HepG2 (cell line): Measurements from ENCODE around the gene HLA-DMB. TPM values are rescaled to one million over a fixed set of nuclear protein-coding genes. Genes with fewer than 3 reads are reported as not detected.

Experiments used
- ATAC-seq: fragments of 200-7000 bp; cut with Tn5 transposase; 3 replicates; pipeline ENCODE4 v1.9.1; 2020; ENCODE audit warnings: mild to moderate bottlenecking, moderate library complexity
- BruUV-seq: library from RNA; stranded (reverse); fragments of 400-500 nt; replicated peaks from 2 replicates; lab custom pipeline; 2021; lab: Mats Ljungman, UMichigan
- CTCF ChIA-PET: fragments of 300-600 bp; formaldehyde crosslinking; extraction: SDS; loops from one replicate; lab custom pipeline; 2021; ENCODE audit warnings: low total read pairs, inconsistent platforms, low intra/inter-chr PET ratio; lab: Yijun Ruan, JAX
- POLR2A ChIA-PET: fragments of 350-600 bp; sonication (Branson Sonifier 250); formaldehyde crosslinking; loops from one replicate; lab custom pipeline; 2020; ENCODE audit warnings: antibody characterized with exemption, inconsistent platforms; lab: Yijun Ruan, JAX
- DNase-seq: peaks from one replicate; pipeline ENCODE4 v3.0.0-alpha.2; 2015; ENCODE audit warnings: low spot score
- FAIRE-seq: peaks from 3 replicates; lab custom pipeline; 2011; peaks lifted over from hg19 to GRCh38; lab: Jason Lieb, UNC
- H2AFZ ChIP-seq: one replicate; pipeline ENCODE4 v1.6.1; 2011; ENCODE audit warnings: low read length, inconsistent platforms
- H3K27ac ChIP-seq: fragments of 300-600 bp; 3 replicates; pipeline ENCODE4 v1.8.0; 2011; ENCODE audit warnings: mixed run types, mild to moderate bottlenecking, mixed read lengths, low read length, inconsistent platforms; ENCODE audit not compliant: insufficient read depth; ENCODE audit errors: extremely low read length
- H3K27me3 ChIP-seq, 2 experiments: fragments of 200-600 bp in 1 of 2; 2 replicates in 1 of 2; 3 replicates in 1 of 2; pipeline versions ENCODE4 v1.6.0 to v1.8.0; 2011; ENCODE audit warnings: low read length in 2 of 2, mild to moderate bottlenecking in 2 of 2, moderate library complexity in 2 of 2, inconsistent platforms in 1 of 2; ENCODE audit not compliant: insufficient read depth in 2 of 2, control insufficient read depth in 1 of 2
- H3K36me3 ChIP-seq, 2 experiments: fragments of 200-600 bp in 1 of 2; replicated peaks in 1 of 2; 2 replicates in 1 of 2; 3 replicates in 1 of 2; pipeline versions ENCODE4 v1.5.1 to v1.8.0; 2011; ENCODE audit warnings: low read length in 2 of 2, inconsistent platforms in 1 of 2; ENCODE audit not compliant: insufficient read depth in 2 of 2, control insufficient read depth in 1 of 2
- H3K4me1 ChIP-seq: 2 replicates; pipeline ENCODE4 v1.5.1; 2012; ENCODE audit warnings: low read length, inconsistent platforms; ENCODE audit not compliant: insufficient read depth
- H3K4me2 ChIP-seq: 2 replicates; pipeline ENCODE4 v1.6.0; 2011; ENCODE audit warnings: low read depth, low read length, inconsistent platforms
- H3K4me3 ChIP-seq, 3 experiments: fragments of 200-600 bp in 1 of 3; sonication (generic), shearing (Covaris generic) in 1 of 3; replicated peaks in 1 of 3; 2 replicates each; pipeline ENCODE4 v1.5.1; 2011 to 2016; ENCODE audit warnings: low read length in 3 of 3, inconsistent platforms in 2 of 3, low read depth in 2 of 3, mild to moderate bottlenecking in 2 of 3, control low read depth in 1 of 3, mixed read lengths in 1 of 3; ENCODE audit not compliant: insufficient read depth in 1 of 3
- H3K79me2 ChIP-seq: one replicate; pipeline ENCODE4 v1.6.1; 2011; ENCODE audit warnings: low read length, inconsistent platforms; ENCODE audit not compliant: insufficient read depth
- H3K9ac ChIP-seq: 2 replicates; pipeline ENCODE4 v1.6.0; 2011; ENCODE audit warnings: mild to moderate bottlenecking, low read depth, low read length, inconsistent platforms; ENCODE audit not compliant: insufficient read depth
- H3K9me3 ChIP-seq: 2 replicates; pipeline ENCODE4 v1.5.1; 2012; ENCODE audit warnings: mild to moderate bottlenecking, low read length
- H4K20me1 ChIP-seq: 2 replicates; pipeline ENCODE4 v1.6.0; 2011; ENCODE audit warnings: inconsistent platforms, mild to moderate bottlenecking, low read length, moderate library complexity; ENCODE audit not compliant: insufficient read depth
- ADNP ChIP-seq: sonication (generic); formaldehyde crosslinking; IDR thresholded peaks from 2 replicates; pipeline ENCODE4 v1.4.0; 2020; ENCODE audit warnings: missing genetic modification reagents
- BORCS8-MEF2B ChIP-seq: sonication (generic); formaldehyde crosslinking; IDR thresholded peaks from 2 replicates; pipeline ENCODE4 v1.8.0; 2022; ENCODE audit warnings: mild to moderate bottlenecking, missing genetic modification reagents
- CBX2 ChIP-seq, 2 experiments: fragments of 200-600 bp in 1 of 2; sonication (generic); formaldehyde crosslinking in 1 of 2; IDR thresholded peaks; 2 replicates each; pipeline versions ENCODE4 v1.7.0 to v1.8.1; 2018 to 2022; ENCODE audit warnings: low read depth in 2 of 2, low read length in 1 of 2, mild to moderate bottlenecking in 1 of 2, missing genetic modification reagents in 1 of 2
- KLF9 ChIP-seq: IDR thresholded peaks from 2 replicates; pipeline ENCODE4 v1.6.1; 2016; ENCODE audit warnings: low read depth
- NBN ChIP-seq: fragments of 450-650 bp; conservative IDR thresholded peaks from 2 replicates; pipeline ENCODE4 v1.6.1; 2017
- PBX2 ChIP-seq: IDR thresholded peaks from 2 replicates; pipeline ENCODE4 v1.6.1; 2016; ENCODE audit warnings: control low read depth
- POLR2A ChIP-seq, 2 experiments: IDR thresholded peaks; 2 replicates each; pipeline ENCODE4 v1.6.1; 2011; ENCODE audit warnings: low read depth in 2 of 2, low read length in 2 of 2, mild to moderate bottlenecking in 1 of 2, moderate library complexity in 1 of 2; ENCODE audit not compliant: insufficient read depth in 1 of 2
- POLR2G ChIP-seq: fragments of 200-400 bp; formaldehyde crosslinking; IDR thresholded peaks from 2 replicates; pipeline ENCODE4 v1.6.1; 2018; ENCODE audit warnings: mild to moderate bottlenecking, low read depth, low read length, moderate library complexity
- RNF2 ChIP-seq: fragments of 450-650 bp; conservative IDR thresholded peaks from 2 replicates; pipeline ENCODE4 v1.6.1; 2016; ENCODE audit warnings: low read depth
- TBP ChIP-seq: sonication (generic); formaldehyde crosslinking; IDR thresholded peaks from 2 replicates; pipeline ENCODE4 v1.5.0; 2020; ENCODE audit warnings: missing genetic modification reagents
- ZNF292 ChIP-seq: sonication (generic); formaldehyde crosslinking; IDR thresholded peaks from 2 replicates; pipeline ENCODE4 v1.8.1; 2022; ENCODE audit warnings: mild to moderate bottlenecking, low read depth, missing genetic modification reagents, borderline replicate concordance
- ZNF343 ChIP-seq: sonication (generic); formaldehyde crosslinking; IDR thresholded peaks from 2 replicates; pipeline ENCODE4 v1.4.0; 2020; ENCODE audit warnings: mild to moderate bottlenecking, missing genetic modification reagents
- ZNF547 ChIP-seq: sonication (generic); formaldehyde crosslinking; IDR thresholded peaks from 2 replicates; pipeline ENCODE4 v1.5.1; 2020; ENCODE audit warnings: mild to moderate bottlenecking, missing genetic modification reagents
- ZNF556 ChIP-seq: sonication (generic); formaldehyde crosslinking; IDR thresholded peaks from 2 replicates; pipeline ENCODE4 v1.4.0; 2020; ENCODE audit warnings: mild to moderate bottlenecking, missing genetic modification reagents, borderline replicate concordance
- ZNF772 ChIP-seq: sonication (generic); formaldehyde crosslinking; IDR thresholded peaks from 2 replicates; pipeline ENCODE4 v1.5.0; 2020; ENCODE audit warnings: mild to moderate bottlenecking, missing genetic modification reagents
- ZNF782 ChIP-seq: sonication (generic); formaldehyde crosslinking; IDR thresholded peaks from 2 replicates; pipeline ENCODE4 v1.4.0; 2020; ENCODE audit warnings: missing genetic modification reagents, mild to moderate bottlenecking, borderline replicate concordance
- ZNF784 ChIP-seq: sonication (generic); formaldehyde crosslinking; IDR thresholded peaks from 2 replicates; pipeline ENCODE4 v1.5.1; 2020; ENCODE audit warnings: missing genetic modification reagents, mild to moderate bottlenecking, borderline replicate concordance
- WGBS: methylation state at CpG from one replicate; pipeline ENCODE4 v1.1.6; 2017; ENCODE audit warnings: low lambda C conversion rate; 5-methylcytosine and 5-hydroxymethylcytosine counted together
- in situ Hi-C: cut with HindIII; loops from 2 replicates; pipeline ENCODE4 v1.10.0; 2017; ENCODE audit warnings: low pct_unique_long_range_greater_than_20kb; ENCODE audit not compliant: extremely low pct_ligation_motif_present
- intact Hi-C: fragments of 100-400 bp; cut with micrococcal nuclease; formaldehyde crosslinking; loops from one replicate; pipeline ENCODE4 v1.10.0; 2022; ENCODE audit not compliant: unreplicated experiment
- polyA plus RNA-seq, 8 experiments: library from polyadenylated mRNA; depleted of rRNA in 3 of 8; stranded (reverse) in 7 of 8; unstranded in 1 of 8; fragments of >200 nt; fragmentation: Illumina TruSeq in 4 of 8; extraction: Trizol in 4 of 8; gene quantifications; 2 replicates each; pipeline versions ENCODE4 v1.2.1 to v1.2.3, GENCODE V29; 2011 to 2016; ENCODE audit warnings: low read depth in 4 of 8, missing spikeins in 1 of 8, mixed read lengths in 1 of 8; ENCODE audit not compliant: insufficient read depth in 1 of 8
- total RNA-seq, 5 experiments: library from RNA; depleted of rRNA; stranded (reverse); fragments of >200 nt; fragmentation: Illumina TruSeq; extraction: Trizol; gene quantifications; 2 replicates each; pipeline ENCODE4 v1.2.3, GENCODE V29; 2016; ENCODE audit warnings: low read depth in 1 of 5

Gene HLA-DMB
- total and polyA plus RNA-seq, 2 of the 13 experiments (the other 11 are each of a cell fraction or from before 2014, with no cell fraction given), result not detected

GRCh38 chr6:32889533-32889932 is 51.3 kb downstream of the HLA-DMB start:
- H3K27me3 ChIP-seq, result peaks cover 0 to 20% of the 10 kb centered on the region in 2 experiments; a peak in 2 of 5 replicates
- H3K4me2 ChIP-seq, result no peak overlapping the region
- H3K36me3 ChIP-seq, result no peaks in the 10 kb centered on the region
- H3K9me3 ChIP-seq, result no peaks in the 10 kb centered on the region
- FAIRE-seq (no peak), ATAC-seq (no peak), DNase-seq (no peak)
- H3K79me2 ChIP-seq, result peaks cover 2% of the 10 kb centered on the region
- no peak overlapping the region for H3K9ac ChIP-seq
- no TSS peak for BruUV-seq
- peaks cover 12% of the 10 kb centered on the region for H3K4me1 ChIP-seq
- H4K20me1 ChIP-seq, result no peaks in the 10 kb centered on the region
- no peak overlapping the region for H2AFZ ChIP-seq
- WGBS, result 16% methylated on average over 1 of the region's 1 CpG
- in situ Hi-C loops (loop anchor here (5.0 kb wide), 1 partner anchor 58 kb away; no protein-coding TSS in a partner anchor), intact Hi-C loops (loop anchor here (5.0 kb wide), 1 partner anchor 78 kb away; the partner anchor contains the start of gene BRD2)
- POLR2A ChIA-PET, result no interaction called here
- CTCF ChIA-PET, result no interaction called here
- no peak overlapping the region for H3K4me3 ChIP-seq
- H3K27ac ChIP-seq, result no peak overlapping the region
- TF ChIP-seq CBX2 (IDR thresholded peaks at IDR 0.05; ENCODE audit: low read depth, low read length) (no peak), CBX2 (CRISPR knock-in tag; IDR thresholded peaks at IDR 0.05; ENCODE audit: low read depth) (no peak), TBP (CRISPR knock-in tag) (no peak), ZNF343 (CRISPR knock-in tag) (no peak), ZNF547 (CRISPR knock-in tag) (no peak), ZNF556 (CRISPR knock-in tag) (no peak), ZNF782 (CRISPR knock-in tag) (no peak)

GRCh38 chr6:32888576-32888975 is 52.3 kb downstream of the HLA-DMB start:
- no peaks in the 10 kb centered on the region for H3K36me3 ChIP-seq
- no peaks in the 10 kb centered on the region for H3K79me2 ChIP-seq
- intact Hi-C loops (loop anchor here (5.0 kb wide), 1 partner anchor 79 kb away; the partner anchor contains the start of gene BRD2), in situ Hi-C loops (loop anchor here (5.0 kb wide), 1 partner anchor 59 kb away; no protein-coding TSS in a partner anchor)
- BruUV-seq, result no TSS peak
- H4K20me1 ChIP-seq, result no peaks in the 10 kb centered on the region
- peaks cover 0 to 23% of the 10 kb centered on the region in 2 experiments; a peak in 2 of 5 replicates for H3K27me3 ChIP-seq
- H3K9ac ChIP-seq, result no peak overlapping the region
- no peaks in the 10 kb centered on the region for H3K9me3 ChIP-seq
- CTCF ChIA-PET, result interaction anchor here (2.1 kb wide), 1 partner anchor 58 kb away, joined by 4 read pairs; no protein-coding TSS in a partner anchor
- ATAC-seq (no peak), FAIRE-seq (no peak), DNase-seq (no peak)
- H2AFZ ChIP-seq, result no peak overlapping the region
- no peak overlapping the region for H3K4me3 ChIP-seq
- H3K4me2 ChIP-seq, result no peak overlapping the region
- POLR2A ChIA-PET, result no interaction called here
- WGBS, result 20% methylated on average over 2 of the region's 2 CpGs
- no peak overlapping the region for H3K27ac ChIP-seq
- peaks cover 6% of the 10 kb centered on the region for H3K4me1 ChIP-seq
- TF ChIP-seq ZNF292 (CRISPR knock-in tag), result no peak
- TF ChIP-seq BORCS8-MEF2B (CRISPR knock-in tag), result no peak
- no peak for TF ChIP-seq NBN
- TF ChIP-seq KLF9 (CRISPR knock-in tag), result no peak
- no peak for TF ChIP-seq ZNF784 (CRISPR knock-in tag)
- TF ChIP-seq ZNF772 (CRISPR knock-in tag), result no peak
- TF ChIP-seq POLR2G, result no peak
- no peak for TF ChIP-seq ADNP
- TF ChIP-seq PBX2 (CRISPR knock-in tag), result no peak
- TF ChIP-seq RNF2, result no peak
- no peak for TF ChIP-seq POLR2A (IDR thresholded peaks at IDR 0.05; ENCODE audit: insufficient read depth in 1 of 2, low read depth in 2 of 2, low read length in 2 of 2)
